ENCODE data around the gene FOLR1.

DNA sequence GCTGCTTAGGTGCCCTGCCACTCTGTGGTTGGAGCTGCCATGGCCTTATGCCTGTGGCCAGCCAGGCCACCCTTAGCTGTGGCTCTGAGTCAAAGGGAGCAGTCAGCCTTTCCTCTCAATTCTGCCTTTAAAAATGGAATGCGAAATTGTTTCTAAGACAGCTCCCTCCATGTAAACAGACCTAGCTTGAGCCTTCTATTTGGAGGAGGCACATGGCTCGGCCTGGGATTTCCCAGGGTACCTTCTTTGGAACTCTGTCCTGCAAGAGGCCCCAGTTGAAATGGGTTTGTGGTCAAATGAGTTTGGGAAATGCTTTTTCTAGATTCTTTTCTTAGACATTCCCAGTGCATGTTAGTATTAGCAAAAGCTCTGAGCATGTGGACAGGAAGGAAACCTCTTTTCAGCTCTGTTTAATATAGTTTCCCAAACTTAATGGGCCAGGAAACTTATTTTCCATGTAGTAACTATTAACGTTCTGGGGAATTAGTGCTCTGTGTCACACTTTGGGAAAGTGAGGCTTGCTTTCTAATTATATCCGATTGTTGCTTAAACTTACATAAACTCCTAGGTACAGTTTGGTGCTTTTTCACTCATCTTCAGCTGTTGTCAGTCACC lies 44.2 kb downstream of the FOLR1 start:
- TF ChIP-seq CTCF (IDR thresholded peaks at IDR 0.05) (no peak), POLR2A (IDR thresholded peaks at IDR 0.05) (no peak)
